IMR-90 (cell line): ENCODE measurements around the gene LDLRAD3.

Experiments
- BHLHE40 ChIP-seq: fragments of 150-350 bp; IDR thresholded peaks from 2 replicates; pipeline ENCODE4 v1.6.1; 2016; ENCODE audit warnings: mild to moderate bottlenecking, low read depth, low read length
- CEBPB ChIP-seq: IDR thresholded peaks from 2 replicates; pipeline ENCODE4 v1.6.1; 2012; ENCODE audit warnings: low read depth, low read length, improper control_type of control experiment
- FOS ChIP-seq: fragments of 150-350 bp; IDR thresholded peaks from 2 replicates; pipeline ENCODE4 v1.6.1; 2016; ENCODE audit warnings: low read depth, low read length
- MAZ ChIP-seq: IDR thresholded peaks from 2 replicates; pipeline ENCODE4 v1.6.1; 2012; ENCODE audit warnings: low read depth, mild to moderate bottlenecking, low read length, improper control_type of control experiment, moderate library complexity, borderline replicate concordance
- MXI1 ChIP-seq: IDR thresholded peaks from 2 replicates; pipeline ENCODE4 v1.6.1; 2012; ENCODE audit warnings: low read depth, mild to moderate bottlenecking, low read length, moderate library complexity, borderline replicate concordance
- POLR2A ChIP-seq: IDR thresholded peaks from 2 replicates; pipeline ENCODE4 v1.6.1; 2012; ENCODE audit warnings: mild to moderate bottlenecking, low read depth, low read length
- RAD21 ChIP-seq: IDR thresholded peaks from 2 replicates; pipeline ENCODE4 v1.6.1; 2012; ENCODE audit warnings: low read length, improper control_type of control experiment
- RFX5 ChIP-seq: IDR thresholded peaks from 2 replicates; pipeline ENCODE4 v1.8.0; 2012; ENCODE audit warnings: low read depth, mild to moderate bottlenecking, low read length, moderate library complexity
- SMC3 ChIP-seq: fragments of 150-350 bp; IDR thresholded peaks from 2 replicates; pipeline ENCODE4 v1.6.1; 2016; ENCODE audit warnings: low read depth, mild to moderate bottlenecking, antibody characterized with exemption, low read length, moderate library complexity
- TF ChIP-seq, protein P1 (sequence below): conservative IDR thresholded peaks from 2 replicates; pipeline ENCODE4 v1.5.1; 2012; ENCODE audit warnings: mild to moderate bottlenecking, low read depth, low read length, improper control_type of control experiment
- TF ChIP-seq, protein P2 (sequence below): fragments of 150-350 bp; IDR thresholded peaks from 2 replicates; pipeline ENCODE4 v1.6.1; 2017; ENCODE audit warnings: mild to moderate bottlenecking, antibody characterized with exemption, low read length, low read depth
- TF ChIP-seq, protein P3 (sequence below): fragments of 150-350 bp; IDR thresholded peaks from 2 replicates; pipeline ENCODE4 v1.6.1; 2016; ENCODE audit warnings: low read depth, mild to moderate bottlenecking, low read length, moderate library complexity, borderline replicate concordance

DNA sequence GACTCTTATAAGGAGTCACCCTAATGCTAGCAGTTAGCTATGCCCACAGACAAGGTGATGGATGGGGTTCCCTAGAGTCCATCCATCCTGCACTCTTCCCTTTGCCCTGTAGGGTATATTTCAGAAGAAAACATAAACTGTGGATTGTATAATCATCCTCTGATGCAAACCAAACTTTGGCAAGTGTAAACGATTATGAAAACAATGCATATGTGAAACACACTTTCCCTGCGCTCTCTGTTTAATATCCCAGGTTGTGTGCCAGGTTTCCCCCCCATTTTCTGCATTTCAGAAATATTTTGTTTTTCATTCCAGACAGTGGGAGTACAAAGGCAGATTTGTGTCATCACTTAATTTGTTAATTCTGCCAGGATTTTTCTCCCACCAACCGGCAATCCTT lies 110.0 kb downstream of the LDLRAD3 start:
- TF ChIP-seq, protein P1, sequence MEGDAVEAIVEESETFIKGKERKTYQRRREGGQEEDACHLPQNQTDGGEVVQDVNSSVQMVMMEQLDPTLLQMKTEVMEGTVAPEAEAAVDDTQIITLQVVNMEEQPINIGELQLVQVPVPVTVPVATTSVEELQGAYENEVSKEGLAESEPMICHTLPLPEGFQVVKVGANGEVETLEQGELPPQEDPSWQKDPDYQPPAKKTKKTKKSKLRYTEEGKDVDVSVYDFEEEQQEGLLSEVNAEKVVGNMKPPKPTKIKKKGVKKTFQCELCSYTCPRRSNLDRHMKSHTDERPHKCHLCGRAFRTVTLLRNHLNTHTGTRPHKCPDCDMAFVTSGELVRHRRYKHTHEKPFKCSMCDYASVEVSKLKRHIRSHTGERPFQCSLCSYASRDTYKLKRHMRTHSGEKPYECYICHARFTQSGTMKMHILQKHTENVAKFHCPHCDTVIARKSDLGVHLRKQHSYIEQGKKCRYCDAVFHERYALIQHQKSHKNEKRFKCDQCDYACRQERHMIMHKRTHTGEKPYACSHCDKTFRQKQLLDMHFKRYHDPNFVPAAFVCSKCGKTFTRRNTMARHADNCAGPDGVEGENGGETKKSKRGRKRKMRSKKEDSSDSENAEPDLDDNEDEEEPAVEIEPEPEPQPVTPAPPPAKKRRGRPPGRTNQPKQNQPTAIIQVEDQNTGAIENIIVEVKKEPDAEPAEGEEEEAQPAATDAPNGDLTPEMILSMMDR, result no peak
- TF ChIP-seq BHLHE40 (no peak), POLR2A (no peak), FOS (no peak), MXI1 (no peak), RAD21 (no peak), SMC3 (no peak), RFX5 (no peak), CEBPB (no peak), MAZ (no peak)
- TF ChIP-seq, protein P2, sequence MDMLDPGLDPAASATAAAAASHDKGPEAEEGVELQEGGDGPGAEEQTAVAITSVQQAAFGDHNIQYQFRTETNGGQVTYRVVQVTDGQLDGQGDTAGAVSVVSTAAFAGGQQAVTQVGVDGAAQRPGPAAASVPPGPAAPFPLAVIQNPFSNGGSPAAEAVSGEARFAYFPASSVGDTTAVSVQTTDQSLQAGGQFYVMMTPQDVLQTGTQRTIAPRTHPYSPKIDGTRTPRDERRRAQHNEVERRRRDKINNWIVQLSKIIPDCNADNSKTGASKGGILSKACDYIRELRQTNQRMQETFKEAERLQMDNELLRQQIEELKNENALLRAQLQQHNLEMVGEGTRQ, result no peak
- TF ChIP-seq, protein P3, sequence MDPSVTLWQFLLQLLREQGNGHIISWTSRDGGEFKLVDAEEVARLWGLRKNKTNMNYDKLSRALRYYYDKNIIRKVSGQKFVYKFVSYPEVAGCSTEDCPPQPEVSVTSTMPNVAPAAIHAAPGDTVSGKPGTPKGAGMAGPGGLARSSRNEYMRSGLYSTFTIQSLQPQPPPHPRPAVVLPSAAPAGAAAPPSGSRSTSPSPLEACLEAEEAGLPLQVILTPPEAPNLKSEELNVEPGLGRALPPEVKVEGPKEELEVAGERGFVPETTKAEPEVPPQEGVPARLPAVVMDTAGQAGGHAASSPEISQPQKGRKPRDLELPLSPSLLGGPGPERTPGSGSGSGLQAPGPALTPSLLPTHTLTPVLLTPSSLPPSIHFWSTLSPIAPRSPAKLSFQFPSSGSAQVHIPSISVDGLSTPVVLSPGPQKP, result no peak
